Measurements from ENCODE around the gene PTPRG. TPM values are rescaled to one million over a fixed set of nuclear protein-coding genes. Genes with fewer than 3 reads are reported as not detected.

Gene PTPRG
- total RNA-seq, 2 experiments from 2014 or later: 0.03 to 0.05 TPM

GRCh38 chr3:62318752-62319569 is 757.6 kb downstream of the PTPRG start:
- no peak for TF ChIP-seq CTCF (IDR thresholded peaks at IDR 0.05)
- Mint-ChIP-seq H3K27ac (peak overlapping the region; percentile 84), H3K4me3 (peak overlapping the region; percentile 88), H3K9me3 (peaks cover 5% of the 10 kb centered on the region), H3K27me3 (peaks cover 70% of the 10 kb centered on the region), H3K36me3 (ENCODE audit: low read depth) (peaks cover 6% of the 10 kb centered on the region), H3K4me1 (ENCODE audit: low read depth) (peaks cover 8% of the 10 kb centered on the region)
- ATAC-seq (ENCODE audit: poor library complexity): peak; percentile 88
- ChIA-PET CTCF (no interaction called here), POLR2A (no interaction called here)
- no peak overlapping the region for H3K27ac ChIP-seq (ENCODE audit: low read depth in 1 of 2, low read length in 2 of 2)
- peak; percentile 33 to 81 (median 53) for DNase-seq
- peak overlapping the region; percentile 56 for H3K4me3 ChIP-seq (ENCODE audit: low read length)
- peaks cover 0 to 15% of the 10 kb centered on the region in 2 experiments for H3K9me3 ChIP-seq (ENCODE audit: control insufficient read depth in 1 of 2, insufficient read depth in 1 of 2, low read length in 2 of 2)
- intact Hi-C loops (cut with DNase I, micrococcal nuclease): no loop called here
- H3K36me3 ChIP-seq (ENCODE audit: insufficient read depth, low read length): no peaks in the 10 kb centered on the region
- H3K27me3 ChIP-seq (ENCODE audit: control insufficient read depth in 1 of 2, insufficient read depth in 2 of 2, low read length in 2 of 2): peaks cover 8 to 20% of the 10 kb centered on the region in 2 experiments
- H3K4me1 ChIP-seq (ENCODE audit: insufficient read depth, low read length): peaks cover 10% of the 10 kb centered on the region

GRCh38 chr3:62319570-62320243 is 758.3 kb downstream of the PTPRG start:
- H3K4me3 Mint-ChIP-seq: peak overlapping the region; percentile 88
- peaks cover 0 to 15% of the 10 kb centered on the region in 2 experiments for H3K9me3 ChIP-seq (ENCODE audit: control insufficient read depth in 1 of 2, insufficient read depth in 1 of 2, low read length in 2 of 2)
- intact Hi-C loops (cut with DNase I, micrococcal nuclease): no loop called here
- CTCF ChIA-PET: no interaction called here
- TF ChIP-seq CTCF (IDR thresholded peaks at IDR 0.05): no peak
- H3K36me3 ChIP-seq (ENCODE audit: insufficient read depth, low read length): no peaks in the 10 kb centered on the region
- peaks cover 70% of the 10 kb centered on the region for H3K27me3 Mint-ChIP-seq
- H3K4me1 ChIP-seq (ENCODE audit: insufficient read depth, low read length): peaks cover 10% of the 10 kb centered on the region
- DNase-seq (no peak), ATAC-seq (ENCODE audit: poor library complexity) (no peak)
- H3K36me3 Mint-ChIP-seq (ENCODE audit: low read depth): peaks cover 6% of the 10 kb centered on the region
- peaks cover 8% of the 10 kb centered on the region for H3K4me1 Mint-ChIP-seq (ENCODE audit: low read depth)
- no peak overlapping the region for H3K27ac ChIP-seq (ENCODE audit: low read depth in 1 of 2, low read length in 2 of 2)
- POLR2A ChIA-PET: no interaction called here
- no peak overlapping the region for H3K27ac Mint-ChIP-seq
- peak overlapping the region; percentile 56 for H3K4me3 ChIP-seq (ENCODE audit: low read length)
- H3K27me3 ChIP-seq (ENCODE audit: control insufficient read depth in 1 of 2, insufficient read depth in 2 of 2, low read length in 2 of 2): peaks cover 8 to 20% of the 10 kb centered on the region in 2 experiments
- H3K9me3 Mint-ChIP-seq: peaks cover 5% of the 10 kb centered on the region

GRCh38 chr3:62323241-62323640 is 761.9 kb downstream of the PTPRG start:
- DNase-seq (no peak), ATAC-seq (ENCODE audit: poor library complexity) (no peak)
- Mint-ChIP-seq H3K36me3 (ENCODE audit: low read depth) (peaks cover 6% of the 10 kb centered on the region), H3K9me3 (no peaks in the 10 kb centered on the region), H3K27me3 (peaks cover 38% of the 10 kb centered on the region), H3K4me3 (no peak overlapping the region), H3K4me1 (ENCODE audit: low read depth) (peaks cover 8% of the 10 kb centered on the region), H3K27ac (no peak overlapping the region)
- Histone ChIP-seq H3K9me3 (ENCODE audit: control insufficient read depth in 1 of 2, insufficient read depth in 1 of 2, low read length in 2 of 2) (peaks cover 0 to 17% of the 10 kb centered on the region in 2 experiments), H3K4me1 (ENCODE audit: insufficient read depth, low read length) (peaks cover 9% of the 10 kb centered on the region), H3K27me3 (ENCODE audit: control insufficient read depth in 1 of 2, insufficient read depth in 2 of 2, low read length in 2 of 2) (peaks cover 7 to 15% of the 10 kb centered on the region in 2 experiments), H3K4me3 (ENCODE audit: low read length) (no peak overlapping the region), H3K27ac (ENCODE audit: low read depth in 1 of 2, low read length in 2 of 2) (no peak overlapping the region), H3K36me3 (ENCODE audit: insufficient read depth, low read length) (no peaks in the 10 kb centered on the region)
- CTCF ChIA-PET: interaction anchor here (1.3 kb wide), 2 partner anchors 10 to 12 kb away, joined by 4 read pairs; no protein-coding TSS in a partner anchor
- intact Hi-C loops (cut with DNase I, micrococcal nuclease): no loop called here
- TF ChIP-seq CTCF (IDR thresholded peaks at IDR 0.05): no peak
- POLR2A ChIA-PET: no interaction called here

Measured in CD4-positive, alpha-beta T cell (primary cell).